Cardiac muscle cell (in vitro differentiated cells and primary cell): ENCODE results near the gene SIL1. TPM values are rescaled to one million over a fixed set of nuclear protein-coding genes. Genes with fewer than 3 reads are reported as not detected.
"Not testable (repeated sequence)": the region's sequence is repeated elsewhere in the genome, so short reads cannot be mapped to it uniquely, and the experiment has no call there.

ENCODE experiments used
- DNase-seq, 2 donors: peaks; one replicate each; pipeline versions ENCODE4 v3.0.0 to v3.0.0-alpha.2; 2010 to 2017; ENCODE audit warnings: low read depth in 1 of 2, low spot score in 1 of 2
- H3K27ac ChIP-seq: fragments of 200-600 bp; sonication (generic); 2 replicates; pipeline ENCODE4 v1.5.1; 2016
- H3K27me3 ChIP-seq: fragments of 200-600 bp; sonication (generic); 2 replicates; pipeline ENCODE4 v1.6.0; 2016; ENCODE audit warnings: control low read depth
- H3K36me3 ChIP-seq: fragments of 200-600 bp; sonication (generic); 2 replicates; pipeline ENCODE4 v1.5.1; 2016; ENCODE audit warnings: control low read depth
- H3K4me1 ChIP-seq: fragments of 200-600 bp; sonication (generic); 2 replicates; pipeline ENCODE4 v1.8.1; 2017; ENCODE audit warnings: low read depth, mild to moderate bottlenecking, mixed run types
- H3K4me3 ChIP-seq: fragments of 200-600 bp; sonication (generic); 2 replicates; pipeline ENCODE4 v1.5.1; 2016; ENCODE audit warnings: mild to moderate bottlenecking
- H3K9me3 ChIP-seq: fragments of 200-600 bp; sonication (generic); 2 replicates; pipeline ENCODE4 v1.5.1; 2017; ENCODE audit warnings: low read depth, mild to moderate bottlenecking, control low read depth
- CTCF ChIP-seq: IDR thresholded peaks from 2 replicates; pipeline ENCODE4 v1.5.1; 2012; ENCODE audit warnings: low read depth, mild to moderate bottlenecking, low read length
- polyA plus RNA-seq: library from polyadenylated mRNA; unstranded; fragments of >200 nt; fragmentation: Nextera tagmentation; extraction: Ambion mirVana; gene quantifications from 2 replicates; pipeline ENCODE4 v1.2.1, GENCODE V29; 2016
- total RNA-seq: library from RNA; depleted of rRNA; stranded (reverse); fragments of >200 nt; gene quantifications from 2 replicates; pipeline ENCODE4 v1.2.3, GENCODE V29; 2016

The SIL1 gene
- total and polyA plus RNA-seq, 2 experiments from 2014 or later = 40.5 to 49.8 TPM

GRCh38 chr5:139222346-139222745, 24.2 kb upstream of the SIL1 start:
- TF ChIP-seq CTCF = no peak
- H3K27ac ChIP-seq = no peak overlapping the region

GRCh38 chr5:139218038-139218437, 19.9 kb upstream of the SIL1 start:
- not testable (repeated sequence) for DNase-seq, H3K27ac ChIP-seq, H3K27me3 ChIP-seq, H3K36me3 ChIP-seq, H3K4me3 ChIP-seq, H3K9me3 ChIP-seq, H3K4me1 ChIP-seq

More at GRCh38 chr5:139222346-139222745, 24.2 kb upstream of the SIL1 start:
- Histone ChIP-seq H3K4me3 (no peak overlapping the region), H3K27me3 (no peaks in the 10 kb centered on the region), H3K9me3 (no peaks in the 10 kb centered on the region), H3K4me1 (no peaks in the 10 kb centered on the region), H3K36me3 (no peaks in the 10 kb centered on the region)
- no peak for DNase-seq

- H3K4me1 ChIP-seq = no peaks in the 10 kb centered on the region
- H3K9me3 ChIP-seq = no peaks in the 10 kb centered on the region
- no peak for TF ChIP-seq CTCF
- H3K27me3 ChIP-seq = no peaks in the 10 kb centered on the region
- no peaks in the 10 kb centered on the region for H3K36me3 ChIP-seq
- H3K27ac ChIP-seq = no peak overlapping the region
- no peak overlapping the region for H3K4me3 ChIP-seq
- DNase-seq = peak in 1 of 2 donors; percentile 45
These were observed 17.2 kb upstream of the SIL1 start for GRCh38 chr5:139215107-139215975.

GRCh38 chr5:139214646-139215045, 16.5 kb upstream of the SIL1 start:
- H3K36me3 ChIP-seq = no peaks in the 10 kb centered on the region
- H3K9me3 ChIP-seq = no peaks in the 10 kb centered on the region
- no peak overlapping the region for H3K4me3 ChIP-seq
- H3K27ac ChIP-seq = no peak overlapping the region
- no peak for TF ChIP-seq CTCF
- H3K4me1 ChIP-seq = no peaks in the 10 kb centered on the region
- no peaks in the 10 kb centered on the region for H3K27me3 ChIP-seq
- DNase-seq = no peak

GRCh38 chr5:139212906-139213305, 14.7 kb upstream of the SIL1 start:
- Histone ChIP-seq H3K36me3 (no peaks in the 10 kb centered on the region), H3K4me3 (no peak overlapping the region), H3K9me3 (no peaks in the 10 kb centered on the region), H3K4me1 (peaks cover 8% of the 10 kb centered on the region), H3K27me3 (no peaks in the 10 kb centered on the region), H3K27ac (no peak overlapping the region)
- TF ChIP-seq CTCF = no peak
- no peak for DNase-seq

GRCh38 chr5:139212486-139212885, 14.3 kb upstream of the SIL1 start:
- H3K27me3 ChIP-seq = no peaks in the 10 kb centered on the region
- TF ChIP-seq CTCF = no peak
- H3K4me1 ChIP-seq = peaks cover 13% of the 10 kb centered on the region
- no peaks in the 10 kb centered on the region for H3K9me3 ChIP-seq
- H3K27ac ChIP-seq = no peak overlapping the region
- DNase-seq = no peak
- H3K36me3 ChIP-seq = no peaks in the 10 kb centered on the region
- no peak overlapping the region for H3K4me3 ChIP-seq
